HepG2 (cell line): ENCODE measurements around the gene NWD2. TPM values are rescaled to one million over a fixed set of nuclear protein-coding genes. Genes with fewer than 3 reads are reported as not detected.
"Not testable (repeated sequence)": the region's sequence is repeated elsewhere in the genome, so short reads cannot be mapped to it uniquely, and the experiment has no call there.

Experiments
- ATAC-seq: fragments of 200-7000 bp; cut with Tn5 transposase; 3 replicates; pipeline ENCODE4 v1.9.1; 2020; ENCODE audit warnings: mild to moderate bottlenecking, moderate library complexity
- BruUV-seq: library from RNA; stranded (reverse); fragments of 400-500 nt; replicated peaks from 2 replicates; lab custom pipeline; 2021; lab: Mats Ljungman, UMichigan
- CTCF ChIA-PET: fragments of 300-600 bp; formaldehyde crosslinking; extraction: SDS; loops from one replicate; lab custom pipeline; 2021; ENCODE audit warnings: low total read pairs, inconsistent platforms, low intra/inter-chr PET ratio; lab: Yijun Ruan, JAX
- POLR2A ChIA-PET: fragments of 350-600 bp; sonication (Branson Sonifier 250); formaldehyde crosslinking; loops from one replicate; lab custom pipeline; 2020; ENCODE audit warnings: antibody characterized with exemption, inconsistent platforms; lab: Yijun Ruan, JAX
- DNase-seq: peaks from one replicate; pipeline ENCODE4 v3.0.0-alpha.2; 2015; ENCODE audit warnings: low spot score
- FAIRE-seq: peaks from 3 replicates; lab custom pipeline; 2011; peaks lifted over from hg19 to GRCh38; lab: Jason Lieb, UNC
- H2AFZ ChIP-seq: one replicate; pipeline ENCODE4 v1.6.1; 2011; ENCODE audit warnings: low read length, inconsistent platforms
- H3K27ac ChIP-seq: fragments of 300-600 bp; 3 replicates; pipeline ENCODE4 v1.8.0; 2011; ENCODE audit warnings: mixed run types, mild to moderate bottlenecking, mixed read lengths, low read length, inconsistent platforms; ENCODE audit not compliant: insufficient read depth; ENCODE audit errors: extremely low read length
- H3K27me3 ChIP-seq, 2 experiments: fragments of 200-600 bp in 1 of 2; 2 replicates in 1 of 2; 3 replicates in 1 of 2; pipeline versions ENCODE4 v1.6.0 to v1.8.0; 2011; ENCODE audit warnings: low read length in 2 of 2, mild to moderate bottlenecking in 2 of 2, moderate library complexity in 2 of 2, inconsistent platforms in 1 of 2; ENCODE audit not compliant: insufficient read depth in 2 of 2, control insufficient read depth in 1 of 2
- H3K36me3 ChIP-seq, 2 experiments: fragments of 200-600 bp in 1 of 2; replicated peaks in 1 of 2; 2 replicates in 1 of 2; 3 replicates in 1 of 2; pipeline versions ENCODE4 v1.5.1 to v1.8.0; 2011; ENCODE audit warnings: low read length in 2 of 2, inconsistent platforms in 1 of 2; ENCODE audit not compliant: insufficient read depth in 2 of 2, control insufficient read depth in 1 of 2
- H3K4me1 ChIP-seq: 2 replicates; pipeline ENCODE4 v1.5.1; 2012; ENCODE audit warnings: low read length, inconsistent platforms; ENCODE audit not compliant: insufficient read depth
- H3K4me2 ChIP-seq: 2 replicates; pipeline ENCODE4 v1.6.0; 2011; ENCODE audit warnings: low read depth, low read length, inconsistent platforms
- H3K4me3 ChIP-seq, 3 experiments: fragments of 200-600 bp in 1 of 3; sonication (generic), shearing (Covaris generic) in 1 of 3; replicated peaks in 1 of 3; 2 replicates each; pipeline ENCODE4 v1.5.1; 2011 to 2016; ENCODE audit warnings: low read length in 3 of 3, inconsistent platforms in 2 of 3, low read depth in 2 of 3, mild to moderate bottlenecking in 2 of 3, control low read depth in 1 of 3, mixed read lengths in 1 of 3; ENCODE audit not compliant: insufficient read depth in 1 of 3
- H3K79me2 ChIP-seq: one replicate; pipeline ENCODE4 v1.6.1; 2011; ENCODE audit warnings: low read length, inconsistent platforms; ENCODE audit not compliant: insufficient read depth
- H3K9ac ChIP-seq: 2 replicates; pipeline ENCODE4 v1.6.0; 2011; ENCODE audit warnings: mild to moderate bottlenecking, low read depth, low read length, inconsistent platforms; ENCODE audit not compliant: insufficient read depth
- H3K9me3 ChIP-seq: 2 replicates; pipeline ENCODE4 v1.5.1; 2012; ENCODE audit warnings: mild to moderate bottlenecking, low read length
- H4K20me1 ChIP-seq: 2 replicates; pipeline ENCODE4 v1.6.0; 2011; ENCODE audit warnings: inconsistent platforms, mild to moderate bottlenecking, low read length, moderate library complexity; ENCODE audit not compliant: insufficient read depth
- FOXA1 ChIP-seq, 2 experiments: fragments of 450-650 bp in 1 of 2; sonication (generic) in 1 of 2; formaldehyde crosslinking in 1 of 2; IDR thresholded peaks; 2 replicates each; pipeline versions ENCODE4 v1.4.0 to v1.6.1; 2016 to 2020; ENCODE audit warnings: missing genetic modification reagents in 1 of 2
- FOXA3 ChIP-seq: IDR thresholded peaks from 2 replicates; pipeline ENCODE4 v1.6.1; 2016; ENCODE audit warnings: missing genetic modification reagents, missing compliant biosample characterization
- FOXK1 ChIP-seq: sonication (generic); formaldehyde crosslinking; IDR thresholded peaks from 2 replicates; pipeline ENCODE4 v1.4.0; 2020; ENCODE audit warnings: low read depth, missing genetic modification reagents, borderline replicate concordance
- KLF12 ChIP-seq: sonication (generic); formaldehyde crosslinking; IDR thresholded peaks from 2 replicates; pipeline ENCODE4 v1.4.0; 2020; ENCODE audit warnings: missing genetic modification reagents, borderline replicate concordance
- NR2F6 ChIP-seq, 2 experiments: IDR thresholded peaks; 2 replicates each; pipeline ENCODE4 v1.6.1; 2016; ENCODE audit warnings: antibody characterized with exemption in 1 of 2, mild to moderate bottlenecking in 1 of 2
- PITX1 ChIP-seq: sonication (generic); formaldehyde crosslinking; IDR thresholded peaks from 2 replicates; pipeline ENCODE4 v1.5.1; 2020; ENCODE audit warnings: mild to moderate bottlenecking, missing genetic modification reagents
- ZNF292 ChIP-seq: sonication (generic); formaldehyde crosslinking; IDR thresholded peaks from 2 replicates; pipeline ENCODE4 v1.8.1; 2022; ENCODE audit warnings: mild to moderate bottlenecking, low read depth, missing genetic modification reagents, borderline replicate concordance
- ZNF331 ChIP-seq: sonication (generic); formaldehyde crosslinking; IDR thresholded peaks from 2 replicates; pipeline ENCODE4 v1.4.0; 2020; ENCODE audit warnings: missing genetic modification reagents
- ZNF788 ChIP-seq: sonication (generic); formaldehyde crosslinking; IDR thresholded peaks from 2 replicates; pipeline ENCODE4 v1.5.0; 2020; ENCODE audit warnings: mild to moderate bottlenecking, missing genetic modification reagents, borderline replicate concordance
- WGBS: methylation state at CpG from one replicate; pipeline ENCODE4 v1.1.6; 2017; ENCODE audit warnings: low lambda C conversion rate; 5-methylcytosine and 5-hydroxymethylcytosine counted together
- in situ Hi-C: cut with HindIII; loops from 2 replicates; pipeline ENCODE4 v1.10.0; 2017; ENCODE audit warnings: low pct_unique_long_range_greater_than_20kb; ENCODE audit not compliant: extremely low pct_ligation_motif_present
- intact Hi-C: fragments of 100-400 bp; cut with micrococcal nuclease; formaldehyde crosslinking; loops from one replicate; pipeline ENCODE4 v1.10.0; 2022; ENCODE audit not compliant: unreplicated experiment
- polyA plus RNA-seq, 8 experiments: library from polyadenylated mRNA; depleted of rRNA in 3 of 8; stranded (reverse) in 7 of 8; unstranded in 1 of 8; fragments of >200 nt; fragmentation: Illumina TruSeq in 4 of 8; extraction: Trizol in 4 of 8; gene quantifications; 2 replicates each; pipeline versions ENCODE4 v1.2.1 to v1.2.3, GENCODE V29; 2011 to 2016; ENCODE audit warnings: low read depth in 4 of 8, missing spikeins in 1 of 8, mixed read lengths in 1 of 8; ENCODE audit not compliant: insufficient read depth in 1 of 8
- total RNA-seq, 5 experiments: library from RNA; depleted of rRNA; stranded (reverse); fragments of >200 nt; fragmentation: Illumina TruSeq; extraction: Trizol; gene quantifications; 2 replicates each; pipeline ENCODE4 v1.2.3, GENCODE V29; 2016; ENCODE audit warnings: low read depth in 1 of 5
- TF ChIP-seq, protein P1 (sequence below): sonication (generic); formaldehyde crosslinking; IDR thresholded peaks from 2 replicates; pipeline ENCODE4 v1.4.0; 2020; ENCODE audit warnings: missing genetic modification reagents, borderline replicate concordance
- TF ChIP-seq, protein P2 (sequence below): IDR thresholded peaks from 2 replicates; pipeline ENCODE4 v1.4.0; 2020; ENCODE audit warnings: mild to moderate bottlenecking, missing genetic modification reagents
- TF ChIP-seq, protein P3 (sequence below): sonication (generic); formaldehyde crosslinking; IDR thresholded peaks from 2 replicates; pipeline ENCODE4 v1.4.0; 2020; ENCODE audit warnings: missing genetic modification reagents

NWD2 gene
- total and polyA plus RNA-seq, 2 of the 13 experiments (the other 11 are each of a cell fraction or from before 2014, with no cell fraction given): not detected

DNA sequence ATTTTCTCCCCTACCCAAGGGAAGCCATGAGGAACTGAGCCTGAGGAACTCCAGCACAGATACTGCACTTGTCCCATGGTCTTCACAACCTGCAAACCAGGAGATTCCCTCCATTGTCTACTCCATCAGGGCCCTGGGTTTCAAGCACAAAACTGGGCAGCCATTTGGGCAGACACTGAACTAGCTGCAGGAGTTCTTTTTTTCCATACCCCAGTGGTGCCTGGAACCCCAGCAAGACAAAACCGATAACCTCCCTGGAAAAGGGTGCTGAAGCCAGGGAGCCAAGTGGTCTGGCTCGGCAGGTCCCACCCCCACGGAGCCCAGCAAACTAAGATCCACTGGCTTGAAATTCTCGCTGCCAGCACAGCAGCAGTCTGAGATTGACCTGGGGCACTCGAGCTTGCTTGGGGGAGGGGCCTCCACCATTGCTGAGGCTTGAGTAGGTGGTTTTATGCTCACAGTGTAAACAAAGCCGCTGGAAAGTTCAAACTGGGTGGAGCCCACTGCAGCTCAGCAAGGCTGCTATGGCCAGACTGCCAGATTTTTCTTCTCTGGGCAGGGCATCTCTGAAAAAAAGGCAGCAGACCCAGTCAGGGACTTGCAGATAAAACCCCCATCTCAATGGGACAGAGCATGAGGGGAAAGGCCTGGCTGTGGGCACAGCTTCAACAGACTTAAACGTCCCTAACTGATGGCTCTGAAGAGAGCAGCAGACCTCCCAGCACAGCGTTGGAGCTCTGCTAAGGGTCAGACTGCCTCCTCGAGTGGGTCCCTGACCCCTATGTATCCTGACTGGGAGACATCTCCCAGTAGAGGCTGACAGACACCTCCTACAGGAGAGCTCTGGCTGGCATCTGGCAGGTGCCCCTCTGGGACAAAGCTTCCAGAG lies 163.6 kb downstream of the NWD2 start:
- CTCF ChIA-PET; TF ChIP-seq FOXA1, NR2F6 (IDR thresholded peaks at IDR 0.05): not testable (repeated sequence)
- intact Hi-C loops: loop anchor here (1.0 kb wide), 1 partner anchor 158 kb away; no protein-coding TSS in a partner anchor
- H3K4me2 ChIP-seq: peak overlapping the region; percentile 31
- TF ChIP-seq FOXA3 (CRISPR knock-in tag): peak; percentile 71
- TF ChIP-seq FOXA1 (CRISPR knock-in tag; IDR thresholded peaks at IDR 0.05): peak; percentile 76
- 0 out of 2 replicates have a peak, but pooled peaks have one; percentile 20 for TF ChIP-seq ZNF788 (CRISPR knock-in tag)
- TF ChIP-seq, protein P1, sequence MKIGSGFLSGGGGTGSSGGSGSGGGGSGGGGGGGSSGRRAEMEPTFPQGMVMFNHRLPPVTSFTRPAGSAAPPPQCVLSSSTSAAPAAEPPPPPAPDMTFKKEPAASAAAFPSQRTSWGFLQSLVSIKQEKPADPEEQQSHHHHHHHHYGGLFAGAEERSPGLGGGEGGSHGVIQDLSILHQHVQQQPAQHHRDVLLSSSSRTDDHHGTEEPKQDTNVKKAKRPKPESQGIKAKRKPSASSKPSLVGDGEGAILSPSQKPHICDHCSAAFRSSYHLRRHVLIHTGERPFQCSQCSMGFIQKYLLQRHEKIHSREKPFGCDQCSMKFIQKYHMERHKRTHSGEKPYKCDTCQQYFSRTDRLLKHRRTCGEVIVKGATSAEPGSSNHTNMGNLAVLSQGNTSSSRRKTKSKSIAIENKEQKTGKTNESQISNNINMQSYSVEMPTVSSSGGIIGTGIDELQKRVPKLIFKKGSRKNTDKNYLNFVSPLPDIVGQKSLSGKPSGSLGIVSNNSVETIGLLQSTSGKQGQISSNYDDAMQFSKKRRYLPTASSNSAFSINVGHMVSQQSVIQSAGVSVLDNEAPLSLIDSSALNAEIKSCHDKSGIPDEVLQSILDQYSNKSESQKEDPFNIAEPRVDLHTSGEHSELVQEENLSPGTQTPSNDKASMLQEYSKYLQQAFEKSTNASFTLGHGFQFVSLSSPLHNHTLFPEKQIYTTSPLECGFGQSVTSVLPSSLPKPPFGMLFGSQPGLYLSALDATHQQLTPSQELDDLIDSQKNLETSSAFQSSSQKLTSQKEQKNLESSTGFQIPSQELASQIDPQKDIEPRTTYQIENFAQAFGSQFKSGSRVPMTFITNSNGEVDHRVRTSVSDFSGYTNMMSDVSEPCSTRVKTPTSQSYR (CRISPR knock-in tag): peak; percentile 85; the same call in 1 of the 2 replicates
- TF ChIP-seq NR2F6 (CRISPR knock-in tag; IDR thresholded peaks at IDR 0.05): peak; percentile 37; the same call in 1 of the 2 replicates
- 0 out of 2 replicates have a peak, but pooled peaks have one; percentile 43 for TF ChIP-seq KLF12 (CRISPR knock-in tag)
- peak; percentile 31; the same call in 1 of the 2 replicates for TF ChIP-seq FOXK1 (CRISPR knock-in tag)
- TF ChIP-seq ZNF331 (CRISPR knock-in tag): peak; percentile 99
- TF ChIP-seq, protein P2, sequence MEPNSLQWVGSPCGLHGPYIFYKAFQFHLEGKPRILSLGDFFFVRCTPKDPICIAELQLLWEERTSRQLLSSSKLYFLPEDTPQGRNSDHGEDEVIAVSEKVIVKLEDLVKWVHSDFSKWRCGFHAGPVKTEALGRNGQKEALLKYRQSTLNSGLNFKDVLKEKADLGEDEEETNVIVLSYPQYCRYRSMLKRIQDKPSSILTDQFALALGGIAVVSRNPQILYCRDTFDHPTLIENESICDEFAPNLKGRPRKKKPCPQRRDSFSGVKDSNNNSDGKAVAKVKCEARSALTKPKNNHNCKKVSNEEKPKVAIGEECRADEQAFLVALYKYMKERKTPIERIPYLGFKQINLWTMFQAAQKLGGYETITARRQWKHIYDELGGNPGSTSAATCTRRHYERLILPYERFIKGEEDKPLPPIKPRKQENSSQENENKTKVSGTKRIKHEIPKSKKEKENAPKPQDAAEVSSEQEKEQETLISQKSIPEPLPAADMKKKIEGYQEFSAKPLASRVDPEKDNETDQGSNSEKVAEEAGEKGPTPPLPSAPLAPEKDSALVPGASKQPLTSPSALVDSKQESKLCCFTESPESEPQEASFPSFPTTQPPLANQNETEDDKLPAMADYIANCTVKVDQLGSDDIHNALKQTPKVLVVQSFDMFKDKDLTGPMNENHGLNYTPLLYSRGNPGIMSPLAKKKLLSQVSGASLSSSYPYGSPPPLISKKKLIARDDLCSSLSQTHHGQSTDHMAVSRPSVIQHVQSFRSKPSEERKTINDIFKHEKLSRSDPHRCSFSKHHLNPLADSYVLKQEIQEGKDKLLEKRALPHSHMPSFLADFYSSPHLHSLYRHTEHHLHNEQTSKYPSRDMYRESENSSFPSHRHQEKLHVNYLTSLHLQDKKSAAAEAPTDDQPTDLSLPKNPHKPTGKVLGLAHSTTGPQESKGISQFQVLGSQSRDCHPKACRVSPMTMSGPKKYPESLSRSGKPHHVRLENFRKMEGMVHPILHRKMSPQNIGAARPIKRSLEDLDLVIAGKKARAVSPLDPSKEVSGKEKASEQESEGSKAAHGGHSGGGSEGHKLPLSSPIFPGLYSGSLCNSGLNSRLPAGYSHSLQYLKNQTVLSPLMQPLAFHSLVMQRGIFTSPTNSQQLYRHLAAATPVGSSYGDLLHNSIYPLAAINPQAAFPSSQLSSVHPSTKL: peak; percentile 24; the same call in 1 of the 2 replicates
- TF ChIP-seq, protein P3, sequence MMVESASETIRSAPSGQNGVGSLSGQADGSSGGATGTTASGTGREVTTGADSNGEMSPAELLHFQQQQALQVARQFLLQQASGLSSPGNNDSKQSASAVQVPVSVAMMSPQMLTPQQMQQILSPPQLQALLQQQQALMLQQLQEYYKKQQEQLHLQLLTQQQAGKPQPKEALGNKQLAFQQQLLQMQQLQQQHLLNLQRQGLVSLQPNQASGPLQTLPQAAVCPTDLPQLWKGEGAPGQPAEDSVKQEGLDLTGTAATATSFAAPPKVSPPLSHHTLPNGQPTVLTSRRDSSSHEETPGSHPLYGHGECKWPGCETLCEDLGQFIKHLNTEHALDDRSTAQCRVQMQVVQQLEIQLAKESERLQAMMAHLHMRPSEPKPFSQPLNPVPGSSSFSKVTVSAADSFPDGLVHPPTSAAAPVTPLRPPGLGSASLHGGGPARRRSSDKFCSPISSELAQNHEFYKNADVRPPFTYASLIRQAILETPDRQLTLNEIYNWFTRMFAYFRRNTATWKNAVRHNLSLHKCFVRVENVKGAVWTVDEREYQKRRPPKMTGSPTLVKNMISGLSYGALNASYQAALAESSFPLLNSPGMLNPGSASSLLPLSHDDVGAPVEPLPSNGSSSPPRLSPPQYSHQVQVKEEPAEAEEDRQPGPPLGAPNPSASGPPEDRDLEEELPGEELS (CRISPR knock-in tag): peak; percentile 38; the same call in 1 of the 2 replicates
- TF ChIP-seq ZNF292 (CRISPR knock-in tag): peak; percentile 80; the same call in 1 of the 2 replicates
- 0 out of 2 replicates have a peak, but pooled peaks have one; percentile 46 for TF ChIP-seq PITX1 (CRISPR knock-in tag)

More for the DNA sequence above, 163.6 kb downstream of the NWD2 start:
- DNase-seq (peak; percentile 64), ATAC-seq (peak; percentile 95)
- H2AFZ ChIP-seq, H3K9me3 ChIP-seq, H3K27me3 ChIP-seq, FAIRE-seq, BruUV-seq, H3K27ac ChIP-seq, H4K20me1 ChIP-seq, H3K9ac ChIP-seq, in situ Hi-C loops, H3K79me2 ChIP-seq, H3K36me3 ChIP-seq: not testable (repeated sequence)
- Histone ChIP-seq H3K4me3 (peak overlapping the region in 1 of 3 experiments; percentile 12; a peak in 2 of 6 replicates), H3K4me1 (peaks cover 16% of the 10 kb centered on the region)
- POLR2A ChIA-PET: interaction anchor here (0.8 to 0.9 kb wide), 2 partner anchors 16 to 24 kb away, joined by 4 to 5 read pairs; no protein-coding TSS in a partner anchor
- WGBS: 0% methylated on average over 5 of the region's 9 CpGs
